HG03442 (cell line): ENCODE results near the gene AP5B1.

Experiments
- ATAC-seq: cut with Tn5 transposase; IDR thresholded peaks from one replicate; pipeline ENCODE4 v1.9.1; 2021; ENCODE audit warnings: mild to moderate bottlenecking, moderate library complexity; ENCODE audit not compliant: unreplicated experiment

Gene AP5B1

GRCh38 chr11:65786786-65787636 lies 6.2 kb upstream of the AP5B1 start, which contains the start of gene OVOL1:
Gene OVOL1 (plus strand): TSS chr11:65787063. CDS start chr11:65787374, 311 bp downstream.
- ATAC-seq, result no peak

- ATAC-seq, result no peak
Observed at GRCh38 chr11:65786008-65786785, 5.4 kb upstream of the AP5B1 start.

- no peak for ATAC-seq
Observed at GRCh38 chr11:65785319-65786007, 4.7 kb upstream of the AP5B1 start.

- ATAC-seq, result no peak
Observed at GRCh38 chr11:65782816-65783228, 2.0 kb upstream of the AP5B1 start.

- ATAC-seq, result no peak
Observed at GRCh38 chr11:65781962-65782815, 1.4 kb upstream of the AP5B1 start.

GRCh38 chr11:65781152-65781961 lies 581 bp upstream of the AP5B1 start:
- peak; percentile 31 for ATAC-seq

GRCh38 chr11:65779919-65780769 lies 632 bp downstream of the AP5B1 start:
- ATAC-seq, result peak; percentile 48

- no peak for ATAC-seq
Observed at GRCh38 chr11:65779669-65779918, 1.2 kb downstream of the AP5B1 start.

- no peak for ATAC-seq
Observed at GRCh38 chr11:65778901-65779668, 1.7 kb downstream of the AP5B1 start.

- ATAC-seq, result no peak
Observed at GRCh38 chr11:65778431-65778900, 2.3 kb downstream of the AP5B1 start.

- ATAC-seq, result no peak
Observed at GRCh38 chr11:65777821-65778361, 2.9 kb downstream of the AP5B1 start.

- no peak for ATAC-seq
Observed at GRCh38 chr11:65777241-65777640, 3.5 kb downstream of the AP5B1 start.

- ATAC-seq, result no peak
Observed at GRCh38 chr11:65776710-65777141, 4.0 kb downstream of the AP5B1 start.

- no peak for ATAC-seq
Observed at GRCh38 chr11:65776196-65776595, 4.6 kb downstream of the AP5B1 start.

GRCh38 chr11:65774525-65775306 lies 6.1 kb downstream of the AP5B1 start:
- no peak for ATAC-seq

GRCh38 chr11:65773784-65774411 lies 6.9 kb downstream of the AP5B1 start:
- no peak for ATAC-seq
